Measurements from ENCODE around the gene CLEC16A. TPM values are rescaled to one million over a fixed set of nuclear protein-coding genes. Genes with fewer than 3 reads are reported as not detected.

CLEC16A gene
- total RNA-seq, 1 donor from 2014 or later, result 57.6 TPM

DNA sequence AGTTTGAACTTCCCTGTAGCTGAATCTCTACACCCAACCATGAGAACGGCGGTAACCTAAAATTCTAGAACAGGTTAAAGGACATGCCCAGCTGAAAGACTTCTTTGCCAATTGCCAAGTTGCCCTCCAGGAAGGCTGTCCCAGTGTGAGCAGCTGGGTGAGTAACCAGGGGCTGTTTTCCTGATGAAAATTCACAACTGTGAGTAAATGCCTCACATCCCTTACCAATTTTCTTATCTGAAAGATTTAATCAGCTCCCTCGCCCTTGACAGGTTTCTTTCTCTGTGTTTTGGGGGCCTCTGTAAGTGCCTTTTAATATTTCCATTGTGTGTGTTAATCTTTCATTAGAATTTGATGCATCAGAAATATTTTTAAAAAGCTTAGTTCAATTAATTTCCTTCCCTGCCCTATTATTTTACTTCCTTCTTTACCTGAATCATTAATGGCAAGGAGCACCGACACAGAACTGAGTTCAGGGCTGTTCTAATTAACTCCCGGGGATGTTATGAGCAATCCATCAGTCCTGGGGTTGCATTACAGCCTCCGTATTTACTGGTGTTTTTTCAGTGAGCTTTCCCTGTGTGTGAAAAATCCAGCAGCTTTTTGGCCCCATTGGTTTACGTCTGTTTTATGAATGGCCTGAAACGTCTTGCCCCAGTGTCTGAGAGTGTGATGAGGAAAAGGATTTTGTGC lies 152.9 kb downstream of the CLEC16A start:
- Mint-ChIP-seq H3K4me3 (no peak overlapping the region), H3K4me1 (peaks cover 51% of the 10 kb centered on the region), H3K27ac (peak overlapping the region; percentile 59)

DNA sequence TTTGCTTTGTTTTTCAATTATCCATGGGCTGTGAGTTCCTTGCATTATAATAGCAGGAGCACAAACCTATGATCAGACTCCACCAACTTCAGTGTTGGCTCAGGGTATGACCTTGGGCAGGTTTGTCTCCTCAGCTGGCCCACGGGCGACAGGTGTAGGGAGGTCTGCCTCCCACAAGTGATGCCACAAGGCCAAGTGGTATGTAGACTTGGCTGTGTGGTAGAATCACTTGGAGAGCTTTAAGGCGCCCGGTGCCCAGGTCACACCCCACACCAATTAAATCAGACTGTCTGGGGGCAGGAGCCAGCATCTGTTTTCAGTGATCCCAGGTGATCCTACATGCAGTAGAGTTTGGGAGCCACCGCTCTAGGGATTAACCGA lies 153.4 kb downstream of the CLEC16A start:
- Mint-ChIP-seq H3K27ac (peak overlapping the region; percentile 59), H3K9me3 (no peaks in the 10 kb centered on the region), H3K36me3 (ENCODE audit: low read depth) (peaks cover 26% of the 10 kb centered on the region), H3K4me1 (peaks cover 46% of the 10 kb centered on the region), H3K4me3 (no peak overlapping the region), H3K27me3 (no peaks in the 10 kb centered on the region)
- ATAC-seq (ENCODE audit: low read depth) (no peak), DNase-seq (no peak)
- ChIA-PET CTCF (no interaction called here), POLR2A (interaction anchor here (1.1 to 1.2 kb wide), 2 partner anchors 8 to 19 kb away, joined by 3 to 6 read pairs; no protein-coding TSS in a partner anchor)
- intact Hi-C loops (cut with micrococcal nuclease), result no loop called here
- TF ChIP-seq CTCF (IDR thresholded peaks at IDR 0.05), result no peak

More for the DNA sequence above, 152.9 kb downstream of the CLEC16A start:
- CTCF ChIA-PET, result no interaction called here
- ATAC-seq (ENCODE audit: low read depth) (no peak), DNase-seq (no peak)
- Mint-ChIP-seq H3K27me3 (no peaks in the 10 kb centered on the region), H3K9me3 (no peaks in the 10 kb centered on the region), H3K36me3 (ENCODE audit: low read depth) (peaks cover 24% of the 10 kb centered on the region)
- intact Hi-C loops (cut with micrococcal nuclease), result no loop called here
- TF ChIP-seq CTCF (IDR thresholded peaks at IDR 0.05), result no peak
- POLR2A ChIA-PET, result interaction anchor here (1.1 to 1.2 kb wide), 2 partner anchors 9 to 19 kb away, joined by 3 to 6 read pairs; no protein-coding TSS in a partner anchor

GRCh38 chr16:11098601-11099390 lies 154.4 kb downstream of the CLEC16A start:
- Mint-ChIP-seq H3K4me3 (no peak overlapping the region), H3K4me1 (peaks cover 41% of the 10 kb centered on the region)

DNA sequence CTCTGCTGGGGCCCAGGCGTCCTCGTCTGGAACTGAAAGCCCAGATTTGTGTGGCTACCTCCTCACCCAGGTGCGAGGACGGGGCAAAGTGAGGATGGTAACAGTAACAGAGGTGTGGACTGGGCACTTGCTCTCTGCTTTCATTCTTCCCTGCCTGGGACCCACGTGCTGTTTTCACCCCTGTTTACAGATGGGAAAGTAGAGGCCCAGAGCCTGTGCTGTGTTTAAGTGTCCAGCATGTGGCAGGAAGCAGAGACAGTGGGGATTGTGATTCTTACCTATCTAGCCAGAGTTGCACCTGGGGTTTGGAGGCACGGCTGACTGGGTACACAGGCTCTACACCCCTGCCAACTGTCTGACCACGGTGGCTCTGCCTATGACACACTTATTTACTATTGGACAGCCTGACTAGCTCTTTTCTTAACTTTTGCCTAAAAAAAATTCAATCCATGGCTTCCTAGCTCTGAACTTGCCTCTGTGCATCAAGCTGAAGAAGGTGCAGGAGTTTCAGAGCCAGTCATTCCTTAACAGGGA lies 155.4 kb downstream of the CLEC16A start:
- H3K27ac Mint-ChIP-seq, result no peak overlapping the region
- CTCF ChIA-PET, result interaction anchor here (1.7 kb wide), 1 partner anchor 21 kb away, joined by 5 read pairs; no protein-coding TSS in a partner anchor
- peaks cover 32% of the 10 kb centered on the region for H3K36me3 Mint-ChIP-seq (ENCODE audit: low read depth)
- H3K9me3 Mint-ChIP-seq, result no peaks in the 10 kb centered on the region
- no peak overlapping the region for H3K4me3 Mint-ChIP-seq
- ATAC-seq (ENCODE audit: low read depth), result peak; percentile 40
- DNase-seq, result no peak
- intact Hi-C loops (cut with micrococcal nuclease), result loop anchor here (10.0 kb wide), 2 partner anchors 45 to 585 kb away; no protein-coding TSS in a partner anchor
- no peak for TF ChIP-seq CTCF (IDR thresholded peaks at IDR 0.05)
- POLR2A ChIA-PET, result interaction anchor here (1.6 kb wide), 1 partner anchor 26 kb away, joined by 3 read pairs; no protein-coding TSS in a partner anchor
- H3K27me3 Mint-ChIP-seq, result no peaks in the 10 kb centered on the region
- H3K4me1 Mint-ChIP-seq, result peaks cover 41% of the 10 kb centered on the region

More at GRCh38 chr16:11098601-11099390, 154.4 kb downstream of the CLEC16A start:
- CTCF ChIA-PET, result interaction anchor here (1.7 kb wide), 1 partner anchor 20 kb away, joined by 5 read pairs; no protein-coding TSS in a partner anchor
- no peak overlapping the region for H3K27ac Mint-ChIP-seq
- DNase-seq (no peak), ATAC-seq (ENCODE audit: low read depth) (no peak)
- no peak for TF ChIP-seq CTCF (IDR thresholded peaks at IDR 0.05)
- H3K27me3 Mint-ChIP-seq, result no peaks in the 10 kb centered on the region
- intact Hi-C loops (cut with micrococcal nuclease), result no loop called here
- no peaks in the 10 kb centered on the region for H3K9me3 Mint-ChIP-seq
- POLR2A ChIA-PET, result interaction anchor here (1.1 kb wide), 1 partner anchor 12 kb away, joined by 3 read pairs; no protein-coding TSS in a partner anchor
- H3K36me3 Mint-ChIP-seq (ENCODE audit: low read depth), result peaks cover 30% of the 10 kb centered on the region
